Measurements from ENCODE around the gene SMCO1.
"Not testable (repeated sequence)": the region's sequence is repeated elsewhere in the genome, so short reads cannot be mapped to it uniquely, and the experiment has no call there.

SMCO1 gene

GRCh38 chr3:196463804-196464203 lies 51.3 kb downstream of the SMCO1 start:
- in situ Hi-C loops (cut with HindIII; ENCODE audit: low sequenced_read_pairs), result no loop called here
- no peak for DNase-seq (ENCODE audit: low read depth, low spot score)

GRCh38 chr3:196463478-196463756 lies 51.7 kb downstream of the SMCO1 start:
- TF ChIP-seq CTCF (IDR thresholded peaks at IDR 0.05; ENCODE audit: low read depth, low read length), result no peak
- in situ Hi-C loops (cut with HindIII; ENCODE audit: low sequenced_read_pairs), result no loop called here
- no peak overlapping the region for H3K4me3 ChIP-seq (ENCODE audit: low read depth, low read length)
- DNase-seq (ENCODE audit: low read depth, low spot score), result no peak

More at GRCh38 chr3:196463804-196464203, 51.3 kb downstream of the SMCO1 start:
- no peak overlapping the region for H3K4me3 ChIP-seq (ENCODE audit: low read depth, low read length)
- TF ChIP-seq CTCF (IDR thresholded peaks at IDR 0.05; ENCODE audit: low read depth, low read length), result no peak

GRCh38 chr3:196462680-196463477 lies 52.3 kb downstream of the SMCO1 start:
- H3K4me3 ChIP-seq (ENCODE audit: low read depth, low read length); DNase-seq (ENCODE audit: low read depth, low spot score); in situ Hi-C loops (cut with HindIII; ENCODE audit: low sequenced_read_pairs): not testable (repeated sequence)

GRCh38 chr3:196458063-196458462 lies 57.1 kb downstream of the SMCO1 start:
- in situ Hi-C loops (cut with HindIII; ENCODE audit: low sequenced_read_pairs), result no loop called here
- H3K4me3 ChIP-seq (ENCODE audit: low read depth, low read length), result no peak overlapping the region
- DNase-seq (ENCODE audit: low read depth, low spot score), result no peak
- no peak for TF ChIP-seq CTCF (IDR thresholded peaks at IDR 0.05; ENCODE audit: low read depth, low read length)

GRCh38 chr3:196457470-196457869 lies 57.7 kb downstream of the SMCO1 start:
- H3K4me3 ChIP-seq (ENCODE audit: low read depth, low read length); DNase-seq (ENCODE audit: low read depth, low spot score); in situ Hi-C loops (cut with HindIII; ENCODE audit: low sequenced_read_pairs): not testable (repeated sequence)
